ENCODE data around the gene CCL28.

The CCL28 gene

GRCh38 chr5:43362725-43363435, 49.3 kb downstream of the CCL28 start:
- Histone ChIP-seq H3K27me3 (ENCODE audit: insufficient read depth, low read depth, severe bottlenecking) (peaks cover 43% of the 10 kb centered on the region), H3K4me3 (ENCODE audit: low read depth, low read length) (no peak overlapping the region), H3K9me3 (ENCODE audit: severe bottlenecking) (peaks cover 6% of the 10 kb centered on the region), H3K36me3 (no peaks in the 10 kb centered on the region), H3K27ac (no peak overlapping the region)
- TF ChIP-seq CTCF (IDR thresholded peaks at IDR 0.05; ENCODE audit: low read depth, low read length): no peak
- DNase-seq: no peak

- peaks cover 2% of the 10 kb centered on the region for H3K9me3 ChIP-seq (ENCODE audit: severe bottlenecking)
- no peak for DNase-seq
- peaks cover 37% of the 10 kb centered on the region for H3K27me3 ChIP-seq (ENCODE audit: insufficient read depth, low read depth, severe bottlenecking)
- H3K4me3 ChIP-seq (ENCODE audit: low read depth, low read length): no peak overlapping the region
- TF ChIP-seq CTCF (IDR thresholded peaks at IDR 0.05; ENCODE audit: low read depth, low read length): no peak
- no peaks in the 10 kb centered on the region for H3K36me3 ChIP-seq
- no peak overlapping the region for H3K27ac ChIP-seq
These were observed 53.5 kb downstream of the CCL28 start for GRCh38 chr5:43358726-43359125.

- no peak for TF ChIP-seq CTCF (IDR thresholded peaks at IDR 0.05; ENCODE audit: low read depth, low read length)
- peaks cover 2% of the 10 kb centered on the region for H3K9me3 ChIP-seq (ENCODE audit: severe bottlenecking)
- H3K27me3 ChIP-seq (ENCODE audit: insufficient read depth, low read depth, severe bottlenecking): peaks cover 34% of the 10 kb centered on the region
- no peak for DNase-seq
- H3K27ac ChIP-seq: no peak overlapping the region
- no peak overlapping the region for H3K4me3 ChIP-seq (ENCODE audit: low read depth, low read length)
- H3K36me3 ChIP-seq: no peaks in the 10 kb centered on the region
These were observed 53.9 kb downstream of the CCL28 start for GRCh38 chr5:43358301-43358700.

- no peak overlapping the region for H3K4me3 ChIP-seq (ENCODE audit: low read depth, low read length)
- no peaks in the 10 kb centered on the region for H3K36me3 ChIP-seq
- peaks cover 36% of the 10 kb centered on the region for H3K27me3 ChIP-seq (ENCODE audit: insufficient read depth, low read depth, severe bottlenecking)
- H3K27ac ChIP-seq: no peak overlapping the region
- DNase-seq: no peak
- H3K9me3 ChIP-seq (ENCODE audit: severe bottlenecking): peaks cover 2% of the 10 kb centered on the region
- no peak for TF ChIP-seq CTCF (IDR thresholded peaks at IDR 0.05; ENCODE audit: low read depth, low read length)
These were observed 54.3 kb downstream of the CCL28 start for GRCh38 chr5:43357878-43358281.

- TF ChIP-seq CTCF (IDR thresholded peaks at IDR 0.05; ENCODE audit: low read depth, low read length): no peak
- no peaks in the 10 kb centered on the region for H3K36me3 ChIP-seq
- H3K27ac ChIP-seq: no peak overlapping the region
- H3K9me3 ChIP-seq (ENCODE audit: severe bottlenecking): peaks cover 2% of the 10 kb centered on the region
- DNase-seq: no peak
- H3K4me3 ChIP-seq (ENCODE audit: low read depth, low read length): no peak overlapping the region
- peaks cover 36% of the 10 kb centered on the region for H3K27me3 ChIP-seq (ENCODE audit: insufficient read depth, low read depth, severe bottlenecking)
These were observed 55.1 kb downstream of the CCL28 start for GRCh38 chr5:43357067-43357466.

GRCh38 chr5:43354774-43355173, 57.4 kb downstream of the CCL28 start:
- H3K9me3 ChIP-seq (ENCODE audit: severe bottlenecking): peaks cover 2% of the 10 kb centered on the region
- no peak for DNase-seq
- peaks cover 37% of the 10 kb centered on the region for H3K27me3 ChIP-seq (ENCODE audit: insufficient read depth, low read depth, severe bottlenecking)
- no peak for TF ChIP-seq CTCF (IDR thresholded peaks at IDR 0.05; ENCODE audit: low read depth, low read length)
- no peak overlapping the region for H3K27ac ChIP-seq
- no peak overlapping the region for H3K4me3 ChIP-seq (ENCODE audit: low read depth, low read length)
- no peaks in the 10 kb centered on the region for H3K36me3 ChIP-seq
